GM21360 (cell line): ENCODE data around the gene KIF26A.

Experiments used
- ATAC-seq: cut with Tn5 transposase; IDR thresholded peaks from one replicate; pipeline ENCODE4 v1.9.1; 2021; ENCODE audit warnings: mild to moderate bottlenecking, moderate library complexity; ENCODE audit not compliant: unreplicated experiment

The KIF26A gene

DNA sequence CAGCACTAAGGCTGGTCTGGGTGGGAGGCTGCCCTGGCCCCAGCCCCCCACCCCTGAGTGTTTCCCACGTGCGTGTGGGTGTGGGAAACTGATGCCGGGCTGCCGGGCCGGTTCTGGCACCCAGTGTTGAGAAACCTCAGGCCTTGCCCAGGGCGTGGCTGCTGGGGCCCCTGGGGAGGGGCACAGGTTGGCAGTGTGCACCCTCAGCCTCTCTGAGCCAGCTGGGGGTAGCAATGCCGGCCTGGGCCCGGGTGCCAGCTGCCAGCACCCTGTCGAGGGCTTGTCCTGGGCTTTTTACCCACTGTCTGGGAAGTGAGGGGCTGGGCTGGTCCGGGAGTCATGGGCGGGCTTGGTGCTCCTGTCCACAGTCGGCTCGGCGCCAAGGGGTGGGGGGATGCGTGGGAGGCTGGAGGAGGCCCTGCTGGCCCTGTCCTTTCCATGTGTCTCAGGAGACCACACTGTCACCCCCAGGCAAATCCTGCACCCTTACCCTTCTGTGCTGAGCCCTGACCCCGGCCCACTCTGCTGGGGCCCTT lies 37.2 kb upstream of the KIF26A start:
- no peak for ATAC-seq

DNA sequence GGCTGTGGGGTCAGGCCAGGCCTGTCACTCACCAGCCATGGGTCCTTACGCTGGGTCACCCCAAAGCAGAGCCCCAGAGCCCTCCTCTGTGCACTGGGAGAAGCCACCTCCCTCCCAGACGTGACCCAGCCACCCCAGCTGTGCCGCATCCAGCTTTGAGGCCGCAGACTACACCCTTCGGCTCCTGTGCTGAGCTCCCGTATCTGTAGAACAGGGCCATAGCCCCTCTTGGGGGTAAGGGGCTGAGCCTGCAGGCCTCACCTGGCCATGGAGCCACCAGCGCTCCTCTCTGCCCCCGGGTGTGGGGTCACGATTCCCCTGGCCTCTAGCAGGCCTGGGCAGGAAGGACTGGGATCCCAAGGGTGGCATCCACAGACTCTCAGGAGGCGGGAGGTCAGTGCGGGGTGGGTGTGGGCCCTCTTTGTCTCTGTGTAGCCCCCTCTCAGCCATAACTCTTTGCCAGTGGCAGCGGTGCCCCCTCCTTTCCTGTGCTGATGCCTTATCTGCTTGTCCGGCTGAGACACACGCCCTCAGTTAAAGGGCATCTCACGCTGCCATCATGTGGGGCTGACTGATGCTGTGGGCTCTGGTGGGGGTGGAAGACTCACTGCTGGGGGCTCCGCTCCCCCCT lies 36.6 kb upstream of the KIF26A start:
- no peak for ATAC-seq

DNA sequence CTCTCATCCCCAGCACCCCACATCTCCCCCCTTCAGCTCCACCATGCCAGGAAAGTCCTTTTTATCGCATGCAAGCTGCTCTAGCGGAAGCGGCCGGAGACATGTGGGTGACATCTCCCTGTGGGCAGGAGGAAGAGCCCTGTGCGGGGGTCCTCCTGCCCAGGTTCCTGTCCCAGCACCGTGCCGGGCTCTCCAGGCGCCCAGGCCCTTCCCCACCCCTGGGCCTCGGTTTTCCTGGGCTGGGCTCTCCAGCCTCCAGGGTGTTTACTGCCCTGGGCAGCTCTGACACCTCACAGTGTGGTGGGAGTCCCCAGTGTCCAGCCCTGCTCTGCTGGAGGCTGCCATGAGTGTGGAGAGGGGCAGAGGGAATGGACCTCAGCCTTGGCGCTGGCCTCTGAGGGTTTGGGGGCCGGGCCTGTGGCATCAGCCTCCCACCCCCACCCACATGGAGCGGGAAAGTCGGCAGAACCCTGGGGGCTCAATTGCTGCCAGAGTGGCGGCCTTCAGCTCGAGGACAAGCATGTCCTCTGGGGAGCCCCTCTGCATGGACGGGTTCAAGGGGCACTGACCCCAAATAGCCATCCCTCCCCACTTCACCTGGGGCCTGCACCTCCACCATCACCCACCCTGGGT lies 36.0 kb upstream of the KIF26A start:
- ATAC-seq, result no peak

DNA sequence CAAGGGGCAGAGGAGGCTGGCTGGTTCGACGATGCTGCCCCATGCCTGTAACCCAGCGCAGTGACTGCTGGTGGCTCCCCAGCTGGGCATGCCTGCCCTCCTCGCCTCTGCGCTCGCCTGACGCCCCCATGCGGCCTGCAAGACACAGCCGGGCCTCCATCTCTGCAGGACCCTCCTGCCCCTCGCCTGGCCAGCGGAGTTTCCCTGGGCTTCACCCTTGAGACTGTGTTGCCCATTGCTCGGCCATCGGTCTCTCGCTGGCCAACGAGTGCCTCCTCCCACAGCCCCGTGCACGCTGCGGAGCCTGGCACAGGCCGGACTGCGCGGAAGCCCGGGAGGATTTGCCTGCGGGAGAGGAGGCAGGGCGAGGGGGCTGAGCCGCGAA lies 35.3 kb upstream of the KIF26A start:
- ATAC-seq, result no peak

DNA sequence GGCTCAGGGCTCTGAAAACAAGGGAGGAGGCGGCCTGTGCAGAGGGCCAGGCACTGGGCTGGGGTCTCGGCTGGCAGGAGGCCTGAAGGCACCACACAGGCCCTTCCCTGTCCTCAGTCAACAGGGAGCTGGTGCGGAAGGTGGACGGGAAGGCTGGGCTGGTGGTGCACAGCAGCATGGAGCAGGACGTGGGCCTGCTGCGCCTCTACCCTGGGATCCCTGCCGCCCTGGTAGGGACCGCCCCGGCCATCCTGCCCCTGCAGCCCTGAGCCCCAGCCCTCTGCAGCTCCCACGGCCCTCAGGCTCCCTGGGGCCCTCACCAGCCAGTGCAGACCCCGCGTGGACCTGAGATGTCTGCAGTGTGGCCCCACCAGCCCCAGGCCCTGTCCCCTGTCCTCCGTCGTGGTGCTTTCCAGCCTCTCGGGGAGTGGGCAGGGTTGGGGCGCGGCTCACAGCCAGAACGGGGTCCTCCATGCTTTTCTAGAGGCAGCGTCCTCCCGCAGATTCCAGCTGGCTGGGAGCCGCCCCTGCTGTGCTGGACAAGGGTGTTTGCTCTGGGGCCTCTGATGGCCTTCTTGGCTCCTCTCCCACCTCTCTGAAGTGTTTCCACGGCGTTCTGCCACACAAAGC lies 34.8 kb upstream of the KIF26A start:
- no peak for ATAC-seq

DNA sequence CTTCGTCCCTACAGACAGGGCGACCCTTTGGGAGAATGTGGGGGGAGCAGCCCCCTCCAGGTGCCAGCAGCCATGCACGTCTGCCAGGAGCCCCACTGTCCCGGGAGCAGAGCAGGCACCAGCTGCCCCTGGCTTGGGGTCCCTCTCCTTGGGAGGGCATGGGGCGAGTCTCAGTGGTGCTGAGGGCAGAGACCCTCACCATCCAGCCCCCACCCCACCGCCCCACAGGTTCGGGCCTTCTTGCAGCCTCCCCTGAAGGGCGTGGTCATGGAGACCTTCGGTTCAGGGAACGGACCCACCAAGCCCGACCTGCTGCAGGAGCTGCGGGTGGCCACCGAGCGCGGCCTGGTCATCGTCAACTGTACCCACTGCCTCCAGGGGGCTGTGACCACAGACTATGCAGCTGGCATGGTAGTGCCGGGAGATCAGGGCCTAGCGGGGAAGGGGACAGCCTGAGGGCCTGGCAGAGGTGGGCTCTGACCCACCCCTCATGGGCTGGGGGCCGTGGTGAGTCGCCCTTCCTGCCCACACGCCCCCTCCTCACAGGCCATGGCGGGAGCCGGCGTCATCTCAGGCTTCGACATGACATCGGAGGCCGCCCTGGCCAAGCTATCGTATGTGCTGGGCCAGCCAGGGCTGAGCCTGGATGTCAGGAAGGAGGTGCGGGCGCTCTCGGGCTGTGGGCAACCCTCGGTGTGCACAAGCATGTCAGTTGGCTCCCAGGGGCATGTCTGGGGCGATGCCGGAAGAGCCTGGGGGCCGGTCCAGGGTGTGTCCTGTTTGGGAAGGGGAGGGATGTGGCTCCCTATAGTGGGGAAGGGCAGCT lies 34.1 kb upstream of the KIF26A start:
- ATAC-seq, result no peak

DNA sequence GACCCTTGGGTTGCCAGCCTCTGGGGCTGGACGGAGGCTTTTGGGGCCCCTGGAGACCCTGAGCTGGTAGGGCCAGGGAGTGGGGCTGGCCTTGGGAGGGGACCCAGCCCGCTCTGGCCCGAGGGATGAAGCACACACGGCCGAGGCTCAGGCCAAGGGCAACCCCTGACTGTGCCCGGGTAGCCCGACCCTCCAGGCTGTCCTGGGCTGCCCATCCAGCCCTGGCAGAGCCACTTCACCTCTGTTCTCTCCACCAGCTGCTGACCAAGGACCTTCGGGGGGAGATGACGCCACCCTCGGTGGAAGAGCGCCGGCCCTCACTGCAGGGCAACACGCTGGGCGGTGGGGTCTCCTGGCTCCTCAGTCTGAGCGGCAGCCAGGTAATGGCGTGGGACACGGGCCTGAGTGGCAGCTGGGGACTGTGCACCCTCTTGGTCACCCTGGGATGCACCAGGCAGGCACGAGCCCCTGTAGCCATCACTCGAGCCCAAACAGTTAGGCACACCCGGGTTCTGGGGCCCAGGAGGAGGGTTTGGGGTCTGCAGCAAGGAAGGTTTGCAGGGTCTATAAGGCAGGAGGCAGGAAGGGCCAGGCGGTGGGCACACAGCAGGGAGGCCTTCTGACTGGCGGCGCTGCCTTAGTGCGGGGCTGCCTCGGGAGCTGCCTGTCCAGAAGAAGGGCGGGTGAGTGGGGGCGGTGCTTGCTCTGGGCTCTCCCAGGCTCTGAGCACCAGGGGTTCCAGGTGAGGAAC lies 33.1 kb upstream of the KIF26A start:
- no peak for ATAC-seq

DNA sequence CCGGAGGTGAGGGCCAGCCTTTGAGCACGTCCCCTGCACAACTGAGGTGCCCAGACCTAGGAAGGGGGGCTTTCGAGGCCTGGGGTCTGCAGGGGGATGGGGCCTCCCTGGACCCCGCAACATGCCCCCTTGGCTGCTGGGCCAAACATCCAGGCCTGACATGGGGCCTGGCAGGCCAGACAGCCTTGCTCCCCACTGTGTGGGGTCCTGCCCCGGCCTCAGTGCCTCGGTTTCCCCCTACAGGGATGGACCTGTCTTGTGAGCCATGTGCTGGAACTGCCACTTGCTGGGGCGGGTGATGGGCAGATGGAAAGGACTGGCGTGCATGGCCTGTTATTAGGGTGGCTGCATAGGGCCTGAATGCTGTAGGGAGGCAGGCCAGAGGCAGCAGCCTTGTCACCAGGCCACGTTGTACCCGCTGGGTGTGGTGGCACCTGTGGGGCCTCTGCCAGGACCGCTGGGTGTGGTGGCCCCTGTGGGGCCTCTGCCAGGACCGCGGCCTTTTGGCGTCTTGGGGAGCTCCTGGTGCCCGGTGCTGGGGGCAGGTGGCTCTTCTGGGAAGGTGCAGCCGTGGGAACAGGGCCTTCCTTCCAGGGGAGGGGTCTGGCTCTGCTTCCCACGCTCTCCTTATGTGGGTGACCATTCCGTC lies 32.4 kb upstream of the KIF26A start:
- ATAC-seq, result no peak

DNA sequence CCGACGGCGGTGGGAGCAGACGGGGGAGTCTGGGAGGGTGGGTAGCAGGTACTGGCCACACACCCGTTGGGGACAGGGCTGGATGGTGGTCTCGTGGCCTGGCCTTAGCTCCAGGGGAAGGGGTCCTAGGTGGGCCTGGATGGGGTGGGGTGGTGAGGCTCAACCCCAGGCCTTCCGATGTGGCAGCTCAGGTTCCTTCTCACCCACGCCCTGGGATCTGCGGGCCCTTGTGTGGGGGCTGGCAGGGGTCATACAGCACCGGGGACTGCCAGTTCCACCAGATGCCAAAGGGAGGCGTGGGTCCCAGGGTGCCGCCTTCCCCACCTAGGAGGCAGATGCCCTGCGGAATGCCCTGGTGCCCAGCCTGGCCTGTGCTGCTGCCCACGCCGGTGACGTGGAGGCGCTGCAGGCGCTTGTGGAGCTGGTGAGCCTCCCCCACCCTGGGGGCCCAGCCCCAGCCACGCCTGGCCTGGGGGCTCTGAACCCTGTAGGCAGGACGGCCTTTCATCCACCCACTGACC lies 31.9 kb upstream of the KIF26A start:
- ATAC-seq, result no peak

DNA sequence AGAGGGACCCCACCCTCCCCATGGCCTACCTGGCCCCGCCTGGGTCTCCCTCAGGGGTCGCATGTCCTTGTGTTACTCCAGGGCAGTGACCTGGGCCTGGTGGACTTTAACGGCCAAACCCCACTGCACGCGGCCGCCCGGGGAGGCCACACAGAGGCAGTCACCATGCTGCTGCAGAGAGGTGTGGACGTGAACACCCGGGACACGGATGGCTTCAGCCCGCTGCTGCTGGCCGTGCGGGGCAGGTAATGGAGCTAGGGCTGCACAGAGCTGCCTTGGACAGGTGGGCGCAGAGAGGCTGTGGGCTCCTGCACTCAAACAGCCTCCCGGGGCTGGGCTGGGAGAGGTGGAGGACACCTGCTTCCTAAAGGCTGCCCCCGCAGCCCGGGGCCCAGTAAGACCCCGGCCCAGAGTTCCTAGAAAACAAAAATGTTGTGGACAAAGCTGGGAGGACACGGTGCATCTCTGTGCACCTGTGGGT lies 31.2 kb upstream of the KIF26A start:
- ATAC-seq, result no peak

DNA sequence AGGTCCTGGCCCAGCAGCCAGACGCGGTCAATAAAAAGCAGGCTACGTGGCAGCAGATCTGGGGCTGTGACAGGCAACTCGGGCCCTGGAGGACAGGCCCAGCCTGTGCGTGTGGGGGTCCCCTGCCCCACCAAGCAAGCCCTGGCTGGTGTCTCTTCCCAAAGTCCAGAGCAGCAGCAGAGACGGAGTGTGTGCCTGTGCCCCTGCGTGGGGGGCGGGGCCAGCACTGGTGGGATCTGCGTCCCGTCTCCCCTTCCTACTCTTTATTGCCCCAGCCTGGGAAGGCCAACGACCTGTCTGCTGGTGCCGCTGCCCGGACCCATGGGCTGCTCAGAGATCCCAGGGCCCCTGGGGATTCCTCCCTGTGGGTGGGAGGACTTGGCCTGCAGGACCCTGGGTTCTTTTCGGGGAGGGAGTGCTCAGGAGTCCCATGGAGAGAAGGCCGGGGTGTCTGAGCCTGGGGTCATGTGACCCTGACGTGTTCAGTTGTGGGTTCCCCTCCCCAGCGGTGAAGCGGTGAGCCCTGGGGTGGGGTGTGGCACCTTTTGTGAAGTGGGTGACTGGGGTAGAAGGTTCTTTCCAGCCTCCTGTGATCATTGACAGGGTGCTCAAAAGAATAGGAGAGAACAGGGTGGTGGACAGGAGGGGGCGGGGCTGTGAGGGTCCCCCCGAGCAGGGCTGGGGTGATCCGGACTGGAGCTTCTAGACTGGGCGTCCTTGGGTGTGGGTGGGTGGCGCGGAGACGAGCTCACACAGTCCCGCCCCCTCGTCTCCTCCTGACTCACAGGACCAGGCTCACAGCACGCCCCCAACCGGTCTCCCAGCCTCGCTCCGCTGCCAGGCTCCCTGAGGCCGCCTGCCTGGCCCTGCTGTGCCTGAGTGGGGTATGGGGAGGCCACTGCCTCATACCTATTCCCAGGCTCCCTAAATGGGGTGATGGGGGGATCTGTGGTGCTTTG lies 30.5 kb upstream of the KIF26A start:
- no peak for ATAC-seq

DNA sequence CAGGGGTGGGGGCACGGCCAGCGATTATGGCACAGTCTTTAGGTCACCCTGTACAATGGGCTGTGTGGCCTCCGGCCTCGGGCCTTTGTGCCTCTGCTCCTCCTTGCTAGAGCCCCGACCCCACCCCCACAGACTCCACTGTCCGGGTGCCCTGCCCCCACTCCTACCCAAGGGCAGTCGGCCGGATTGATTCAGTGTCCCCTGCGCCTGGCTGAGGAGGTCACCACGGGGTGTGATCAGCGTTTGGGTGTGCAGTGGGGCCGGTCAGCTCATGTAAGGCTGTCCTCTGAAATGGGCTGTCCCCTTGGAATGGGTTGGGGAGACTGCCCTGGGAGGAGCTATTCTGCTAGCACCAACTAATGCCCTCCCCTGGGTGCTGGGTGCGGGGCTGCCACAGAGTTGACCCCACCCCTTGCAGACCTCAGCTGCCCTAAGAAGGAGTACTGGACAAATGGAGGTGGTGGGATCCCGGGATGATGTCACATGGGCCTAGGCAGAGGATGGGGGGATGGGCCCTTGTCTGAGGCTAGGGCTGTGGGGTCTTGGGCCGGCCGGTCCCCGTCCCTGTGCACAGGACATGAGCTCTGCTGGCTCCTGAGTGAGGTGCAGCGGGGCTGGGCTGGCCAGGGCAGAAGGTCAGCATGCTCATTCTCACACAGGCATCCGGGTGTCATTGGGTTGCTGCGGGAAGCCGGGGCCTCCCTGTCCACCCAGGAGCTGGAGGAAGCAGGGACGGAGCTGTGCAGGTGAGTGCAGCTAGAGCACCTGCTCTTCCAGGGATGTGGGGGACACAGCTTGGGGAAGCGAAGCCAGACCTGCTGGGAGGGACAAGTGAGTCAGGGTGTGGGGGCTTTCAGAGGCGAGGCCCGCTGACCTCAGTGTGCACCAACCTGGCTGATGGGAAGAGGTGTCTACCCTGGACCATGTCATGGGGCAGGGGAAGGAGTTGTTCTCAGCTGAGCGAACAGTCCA lies 29.5 kb upstream of the KIF26A start:
- ATAC-seq, result no peak

DNA sequence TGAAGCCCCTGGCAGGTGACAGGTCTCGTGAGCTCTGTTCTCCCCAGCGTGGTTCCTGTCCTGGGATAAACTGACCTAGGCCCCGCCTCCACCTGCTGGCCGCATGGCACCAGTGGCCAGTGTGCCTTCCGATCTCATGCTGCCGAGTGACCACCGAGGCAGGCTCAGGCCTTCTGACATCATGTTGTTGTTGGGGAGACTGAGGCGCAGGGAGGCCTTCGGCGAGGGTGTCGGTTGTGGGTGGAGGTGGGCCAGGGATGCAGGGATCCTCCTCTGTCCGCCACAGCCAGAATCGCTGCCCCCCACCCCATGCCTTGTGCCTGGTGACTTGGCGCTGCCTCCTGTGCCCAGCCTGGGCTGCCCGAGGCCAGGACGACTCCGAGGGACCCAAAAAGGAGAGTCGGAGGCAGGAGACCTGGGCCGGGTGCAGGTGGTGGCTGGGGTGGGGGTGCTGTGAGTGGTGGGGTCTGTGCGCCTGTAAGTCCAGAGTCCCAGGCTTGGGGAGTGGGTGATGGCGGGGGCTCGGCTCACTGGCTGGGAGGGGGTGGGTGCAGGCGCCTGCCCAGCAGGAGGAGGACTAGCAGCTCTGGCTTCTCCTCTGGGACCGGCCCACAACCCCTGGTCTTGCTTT lies 28.5 kb upstream of the KIF26A start:
- no peak for ATAC-seq

DNA sequence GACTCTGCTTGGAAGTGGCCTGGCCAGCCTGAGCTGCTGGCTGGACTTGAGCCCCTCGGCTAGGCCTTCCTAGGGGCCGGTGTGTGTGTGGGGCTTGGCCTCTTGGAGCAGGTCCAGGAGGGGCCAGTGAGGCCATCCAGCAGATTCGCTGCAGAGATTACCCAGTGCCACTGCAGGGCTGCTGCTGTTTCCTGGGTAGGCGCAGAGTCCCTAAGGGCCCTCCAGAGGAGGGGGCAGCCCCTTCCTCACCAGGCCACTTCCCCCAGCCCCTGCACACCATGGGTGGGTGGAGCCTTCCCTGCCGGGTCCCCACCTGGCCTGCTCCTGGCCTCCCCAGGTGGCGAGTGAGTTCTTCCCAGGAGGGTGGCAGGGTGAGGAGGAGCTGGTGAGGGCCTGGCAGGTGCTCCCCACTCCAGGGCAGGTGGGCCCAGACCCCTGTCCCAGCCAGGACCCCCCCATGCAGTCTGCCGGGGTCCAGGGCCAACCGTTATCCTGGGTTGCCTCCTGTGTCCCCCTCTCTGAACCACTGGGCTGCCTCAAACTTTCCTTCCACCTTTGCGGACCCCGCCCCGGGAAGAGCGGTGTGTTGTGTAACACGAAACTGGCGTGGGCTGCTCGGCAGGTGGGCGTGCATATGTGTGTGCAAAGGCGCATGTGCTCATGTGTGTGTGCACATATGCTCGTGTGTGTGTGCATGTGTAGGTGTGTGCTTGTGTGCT lies 27.7 kb upstream of the KIF26A start:
- no peak for ATAC-seq

DNA sequence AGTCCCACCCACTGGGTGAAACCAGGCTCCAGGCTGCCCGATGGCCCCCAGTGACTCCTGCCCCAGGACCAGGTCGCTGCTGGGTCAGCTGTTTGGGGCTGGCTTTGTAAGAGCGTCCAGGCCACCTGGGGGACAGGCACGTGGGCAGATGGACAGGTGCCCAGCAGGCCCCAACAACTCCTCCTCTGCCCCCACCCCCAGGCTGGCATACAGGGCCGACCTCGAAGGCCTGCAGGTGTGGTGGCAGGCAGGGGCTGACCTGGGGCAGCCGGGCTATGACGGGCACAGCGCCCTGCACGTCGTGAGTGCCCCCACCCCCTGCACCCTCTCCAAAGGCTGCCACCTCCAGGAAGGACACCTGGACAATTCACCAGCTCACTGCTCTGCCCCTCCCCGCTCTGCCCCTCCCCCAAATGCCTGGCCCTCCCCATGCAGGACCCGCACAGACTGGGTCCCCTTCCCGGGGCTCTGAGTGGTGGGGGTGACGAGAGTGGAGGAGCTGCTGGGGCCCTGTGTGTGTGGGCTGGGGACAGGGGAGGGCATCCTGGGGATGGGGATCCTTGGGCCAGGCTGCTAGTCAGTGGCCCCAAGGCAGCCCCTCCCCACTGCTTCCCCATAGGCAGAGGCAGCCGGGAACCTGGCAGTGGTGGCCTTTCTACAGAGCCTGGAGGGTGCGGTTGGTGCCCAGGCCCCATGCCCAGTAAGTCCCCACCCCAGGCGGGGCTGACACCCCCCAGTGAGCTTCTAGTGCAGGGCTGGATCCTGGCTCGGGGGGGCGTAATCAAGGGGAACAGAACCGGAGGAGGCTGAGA lies 26.9 kb upstream of the KIF26A start:
- ATAC-seq, result no peak

DNA sequence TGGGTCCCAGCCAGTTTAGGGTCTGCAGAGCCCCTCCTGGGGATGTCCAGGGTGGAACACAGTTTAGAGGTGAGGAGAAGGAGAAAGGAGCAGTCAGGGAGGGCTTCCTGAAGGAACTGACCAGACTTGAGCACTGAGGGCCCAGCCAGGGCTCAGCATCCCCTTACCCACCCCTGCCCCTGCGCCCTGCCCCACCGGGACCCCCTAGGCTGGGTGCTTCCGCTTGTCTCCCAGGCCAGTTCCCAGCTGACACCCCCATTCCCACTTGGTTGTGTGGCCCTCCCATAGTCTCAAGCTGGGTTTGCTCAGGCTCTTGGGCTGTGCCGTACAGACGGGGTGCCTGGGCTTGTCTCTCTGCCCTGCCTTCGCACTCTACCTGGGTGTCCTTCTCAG lies 26.3 kb upstream of the KIF26A start:
- ATAC-seq, result no peak
